ENCODE data around the gene PDE4D. TPM values are rescaled to one million over a fixed set of nuclear protein-coding genes. Genes with fewer than 3 reads are reported as not detected.
A peak's percentile ranks its signal among the peaks of the same experiment; 100 is the strongest.

PDE4D gene
- total RNA-seq, 4 donors from 2014 or later: 14.7 to 36.3 (median 24.7) TPM

GRCh38 chr5:59042201-59043055 lies 851.1 kb downstream of the PDE4D start:
- H3K27ac ChIP-seq: peak overlapping the region in 1 of 3 donors; percentile 10
- 58 to 72% methylated on average over 7 of the region's 7 CpGs for WGBS, 2 donors
- peaks cover 10 to 18% of the 10 kb centered on the region in 2 donors for H3K4me1 ChIP-seq
- H3K9me3 ChIP-seq: no peaks in the 10 kb centered on the region
- H3K27me3 ChIP-seq: no peaks in the 10 kb centered on the region
- TF ChIP-seq POLR2A (IDR thresholded peaks at IDR 0.05) (no peak), CTCF (IDR thresholded peaks at IDR 0.05) (no peak)
- H3K36me3 ChIP-seq: no peaks in the 10 kb centered on the region
- intact Hi-C loops (cut with DNase I): loop anchor here (5.0 kb wide), 1 partner anchor 80 kb away; no protein-coding TSS in a partner anchor
- peak; percentile 17 to 20 for DNase-seq
- H3K4me3 ChIP-seq (replicated peaks in 1 of 3): no peak overlapping the region

- DNase-seq: no peak
- Histone ChIP-seq H3K27me3 (no peaks in the 10 kb centered on the region), H3K36me3 (no peaks in the 10 kb centered on the region), H3K4me1 (peaks cover 15 to 18% of the 10 kb centered on the region in 2 donors), H3K27ac (no peak overlapping the region), H3K4me3 (replicated peaks in 1 of 3) (no peak overlapping the region), H3K9me3 (no peaks in the 10 kb centered on the region)
- WGBS, 2 donors: 70 to 100% methylated on average over 1 of the region's 1 CpG
- TF ChIP-seq CTCF (IDR thresholded peaks at IDR 0.05) (no peak), POLR2A (IDR thresholded peaks at IDR 0.05) (no peak)
- intact Hi-C loops (cut with DNase I): loop anchor here (5.0 kb wide), 1 partner anchor 81 kb away; no protein-coding TSS in a partner anchor
These were observed 852.2 kb downstream of the PDE4D start for GRCh38 chr5:59041355-59041754.

- no peak for DNase-seq
- 49 to 63% methylated on average over 2 of the region's 2 CpGs for WGBS, 2 donors
- TF ChIP-seq CTCF (IDR thresholded peaks at IDR 0.05): no peak
- TF ChIP-seq POLR2A (IDR thresholded peaks at IDR 0.05): no peak
- Histone ChIP-seq H3K27me3 (no peaks in the 10 kb centered on the region), H3K4me3 (replicated peaks in 1 of 3) (no peak overlapping the region), H3K9me3 (no peaks in the 10 kb centered on the region), H3K4me1 (peaks cover 16 to 20% of the 10 kb centered on the region in 2 donors), H3K27ac (peak overlapping the region in 2 of 3 donors; percentile 79 to 90), H3K36me3 (no peaks in the 10 kb centered on the region)
- intact Hi-C loops (cut with DNase I): loop anchor here (5.0 kb wide), 1 partner anchor 81 kb away; no protein-coding TSS in a partner anchor
These were observed 852.7 kb downstream of the PDE4D start for GRCh38 chr5:59040804-59041201.

GRCh38 chr5:59040024-59040803 lies 853.3 kb downstream of the PDE4D start:
- Histone ChIP-seq H3K4me3 (replicated peaks in 1 of 3) (peak overlapping the region; percentile 12 to 79 (median 79)), H3K27ac (peak overlapping the region in 2 of 3 donors; percentile 79 to 90), H3K36me3 (no peaks in the 10 kb centered on the region), H3K9me3 (no peaks in the 10 kb centered on the region), H3K27me3 (no peaks in the 10 kb centered on the region), H3K4me1 (peaks cover 18 to 25% of the 10 kb centered on the region in 2 donors)
- DNase-seq: no peak
- 57 to 63% methylated on average over 12 to 13 of the region's 13 CpGs for WGBS, 2 donors
- no peak for TF ChIP-seq POLR2A (IDR thresholded peaks at IDR 0.05)
- TF ChIP-seq CTCF (IDR thresholded peaks at IDR 0.05): no peak
- intact Hi-C loops (cut with DNase I): loop anchor here (5.0 kb wide), 1 partner anchor 82 kb away; no protein-coding TSS in a partner anchor
